ENCODE measurements around the gene TOMM40L.

The TOMM40L gene

DNA sequence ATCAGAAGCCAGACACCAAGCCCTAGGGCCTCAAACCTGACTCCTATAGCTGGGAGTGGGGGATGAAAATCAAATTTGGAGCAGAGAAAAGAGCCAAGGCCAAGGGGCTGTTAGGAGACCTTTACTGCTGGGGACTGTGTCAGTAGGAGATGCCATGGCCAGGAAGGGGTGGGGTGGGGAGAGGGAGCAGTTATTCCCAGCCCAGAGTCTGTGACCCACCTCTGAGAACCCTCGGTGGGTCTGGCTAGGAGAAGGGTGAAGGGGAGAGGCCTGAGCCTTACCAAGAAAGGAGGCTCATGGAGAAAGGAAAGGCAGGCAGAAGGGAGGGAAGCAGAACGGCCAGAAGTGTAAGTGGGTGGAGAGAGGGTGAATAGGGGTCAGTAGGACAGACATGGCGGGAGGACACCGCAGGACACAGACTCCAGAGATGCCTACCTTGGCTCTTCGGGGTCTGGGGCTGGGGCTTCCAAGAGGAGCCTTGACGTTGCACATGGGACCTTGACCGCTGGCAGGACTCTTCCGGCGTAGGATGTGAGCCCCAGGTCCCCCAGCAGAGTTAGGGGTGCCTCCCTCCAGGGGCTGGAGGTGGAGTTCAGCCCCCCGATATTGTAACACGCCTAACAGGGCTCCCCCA is 28.2 kb upstream of the TOMM40L start:
- DNase-seq (ENCODE audit: low spot score), result no peak

DNA sequence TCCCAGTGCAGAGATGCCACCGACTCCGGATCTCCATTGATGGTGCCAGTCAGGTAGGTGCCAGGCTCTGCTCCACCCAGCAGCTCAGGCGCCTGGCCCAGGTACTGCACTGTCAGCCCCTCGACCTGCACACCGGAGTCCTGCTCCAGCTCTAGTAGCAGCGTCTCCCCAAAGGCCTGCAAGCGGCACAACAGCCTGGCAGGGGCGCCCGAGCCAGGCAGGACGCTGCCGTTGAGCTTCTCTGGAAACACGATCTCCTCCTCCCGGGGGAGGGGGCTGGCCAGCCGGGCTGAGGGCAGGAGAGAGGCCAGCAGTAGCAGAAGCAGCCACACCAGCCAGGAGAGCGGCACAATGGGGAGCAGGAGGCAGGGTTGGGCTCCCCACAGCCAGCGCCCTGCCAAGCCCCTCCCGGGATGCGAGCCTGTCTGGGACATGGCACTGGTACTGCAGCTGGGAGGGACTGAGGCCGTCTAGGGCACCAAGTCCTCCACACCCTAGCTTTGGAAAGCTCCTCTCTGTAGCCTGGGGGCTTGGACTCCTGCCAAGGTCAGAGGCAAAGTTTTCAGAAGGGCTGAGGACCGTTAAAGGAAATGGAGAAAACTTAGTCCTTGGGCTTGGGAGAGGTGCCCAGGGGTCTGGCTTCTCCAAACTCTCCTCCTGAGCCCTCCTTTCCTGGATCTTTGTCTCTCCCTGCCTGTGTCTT is 27.5 kb upstream of the TOMM40L start:
- DNase-seq (ENCODE audit: low spot score), result peak; percentile 47

DNA sequence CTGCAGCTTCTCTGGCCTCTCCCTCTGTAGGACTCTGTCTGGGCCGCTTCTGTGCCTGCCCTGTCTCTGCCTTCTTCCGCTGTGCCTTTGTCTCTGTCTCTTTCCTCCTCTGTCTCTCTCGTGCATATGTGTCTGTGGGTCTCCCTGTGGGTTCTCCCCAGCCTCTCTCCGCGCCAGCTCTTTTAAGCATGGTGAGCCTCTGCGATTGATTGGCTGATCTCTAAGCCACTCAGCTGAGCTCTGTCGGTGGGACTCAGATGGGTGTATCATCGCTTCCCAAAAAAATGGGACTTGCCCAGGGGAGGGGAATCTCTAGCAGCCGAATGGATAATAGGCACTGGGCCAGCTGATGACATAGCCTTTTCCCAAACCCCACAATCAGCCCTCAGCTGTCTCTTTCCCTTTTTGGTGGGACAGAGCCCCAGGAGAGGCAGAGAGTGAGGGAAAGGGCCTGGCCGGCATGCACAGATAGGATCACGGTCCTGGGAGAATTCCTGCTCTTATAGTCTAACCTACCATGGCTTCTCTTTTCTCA is 26.9 kb upstream of the TOMM40L start, which contains the start of gene ADAMTS4:
Gene ADAMTS4, minus strand, starts transcription at position 158 of the 535 bp plus-strand sequence. CDS start 427 bp downstream, outside the sequence.
- peak; percentile 96 for DNase-seq (ENCODE audit: low spot score)

DNA sequence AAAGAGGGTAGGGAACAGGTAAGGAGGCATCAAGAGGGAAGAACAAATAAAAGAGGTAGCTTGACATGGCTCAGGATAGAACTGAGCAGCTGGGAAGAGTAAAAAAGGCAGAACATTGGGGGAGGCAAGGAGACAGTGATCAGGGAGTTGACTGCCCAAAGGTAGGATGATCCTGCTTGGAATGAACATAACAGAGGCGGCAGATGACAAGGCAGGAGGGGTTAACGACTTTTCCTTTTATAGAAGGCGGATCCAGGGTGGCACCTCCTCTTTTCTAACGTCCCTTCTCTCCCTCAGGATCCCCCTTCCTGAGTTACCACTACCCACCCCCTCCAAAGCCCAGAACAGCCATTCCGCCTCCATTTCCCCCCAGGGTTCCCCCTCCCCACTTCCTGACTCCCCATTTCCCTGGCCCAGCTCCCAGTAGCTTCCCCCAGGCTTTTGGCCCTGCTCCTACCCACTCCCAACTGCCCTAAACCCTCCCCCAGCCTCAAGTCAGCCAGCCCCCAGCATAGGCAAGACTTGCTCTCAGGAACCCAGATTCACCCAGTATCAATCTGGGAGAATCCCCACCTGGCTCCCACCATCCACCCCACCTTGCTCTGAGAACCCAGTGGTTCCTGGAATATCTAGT is 26.2 kb upstream of the TOMM40L start:
- DNase-seq (ENCODE audit: low spot score), result no peak

DNA sequence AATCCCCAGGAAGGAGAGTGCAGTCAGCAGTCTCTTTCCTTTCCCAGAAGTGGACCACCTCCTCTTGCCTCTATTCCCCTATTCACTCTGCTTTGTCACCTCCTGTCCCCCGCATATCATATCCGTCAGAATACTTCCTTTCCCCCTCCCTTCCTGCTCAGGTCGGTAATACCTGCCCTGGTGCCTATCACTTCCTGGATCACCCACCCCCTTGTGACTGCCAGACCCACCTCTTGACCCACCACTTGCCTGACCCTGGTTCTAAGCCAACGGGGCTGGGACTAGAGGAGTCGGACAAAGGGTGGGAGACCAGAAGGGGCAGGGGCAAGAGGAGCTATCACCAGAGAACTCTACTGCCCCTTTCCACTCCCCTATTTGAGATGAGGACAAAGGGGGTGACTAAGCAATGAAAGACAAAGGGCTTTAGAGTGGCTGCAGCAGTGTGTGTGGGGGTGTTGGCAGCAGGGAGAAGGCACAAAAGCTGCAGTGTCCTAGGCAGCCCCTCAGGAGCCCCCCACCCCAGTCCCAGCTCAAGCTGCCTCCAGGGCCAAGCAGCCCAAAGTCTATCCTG is 25.4 kb upstream of the TOMM40L start:
- DNase-seq (ENCODE audit: low spot score), result no peak

DNA sequence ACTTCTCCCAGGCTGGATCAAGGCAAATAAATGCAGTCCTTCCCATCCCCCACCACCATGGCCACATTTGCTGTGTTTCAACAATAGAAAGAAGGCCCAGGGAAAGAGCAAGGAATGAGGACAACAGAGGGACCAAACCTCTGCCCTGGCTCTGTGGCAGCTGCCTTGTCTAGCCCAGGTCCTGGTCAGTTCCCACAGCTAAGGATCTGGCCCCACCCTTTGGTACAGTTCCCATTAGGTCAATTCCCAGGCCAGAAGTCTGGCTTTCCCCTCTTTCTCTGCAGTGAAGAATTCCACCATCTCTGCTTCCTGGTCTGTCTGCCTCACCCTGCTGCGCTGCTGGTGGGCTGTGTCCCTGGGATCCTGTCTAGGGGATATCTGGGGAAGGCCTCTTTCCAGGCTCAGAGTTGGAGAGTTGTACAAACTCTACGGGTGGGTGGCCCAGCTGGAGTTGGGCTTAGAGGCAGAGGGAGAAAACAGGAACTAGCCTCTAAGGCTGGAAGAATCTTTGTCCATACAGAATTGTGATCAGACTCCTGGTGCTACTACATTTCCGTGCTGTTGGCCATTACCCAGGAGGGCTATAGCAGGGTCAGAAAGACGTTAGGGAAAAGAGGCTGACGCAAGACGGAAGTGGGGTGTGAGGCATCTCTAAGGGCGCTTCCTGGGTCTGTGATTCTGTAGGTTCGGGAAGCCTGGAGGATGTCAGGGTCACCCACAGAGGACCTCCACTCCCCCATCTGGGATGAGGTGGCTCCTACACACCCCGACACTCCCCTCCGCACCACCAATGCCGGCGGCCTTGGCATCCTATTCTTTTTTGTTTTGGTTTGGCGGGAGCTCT is 24.6 kb upstream of the TOMM40L start:
- DNase-seq (ENCODE audit: low spot score), result peak; percentile 64

DNA sequence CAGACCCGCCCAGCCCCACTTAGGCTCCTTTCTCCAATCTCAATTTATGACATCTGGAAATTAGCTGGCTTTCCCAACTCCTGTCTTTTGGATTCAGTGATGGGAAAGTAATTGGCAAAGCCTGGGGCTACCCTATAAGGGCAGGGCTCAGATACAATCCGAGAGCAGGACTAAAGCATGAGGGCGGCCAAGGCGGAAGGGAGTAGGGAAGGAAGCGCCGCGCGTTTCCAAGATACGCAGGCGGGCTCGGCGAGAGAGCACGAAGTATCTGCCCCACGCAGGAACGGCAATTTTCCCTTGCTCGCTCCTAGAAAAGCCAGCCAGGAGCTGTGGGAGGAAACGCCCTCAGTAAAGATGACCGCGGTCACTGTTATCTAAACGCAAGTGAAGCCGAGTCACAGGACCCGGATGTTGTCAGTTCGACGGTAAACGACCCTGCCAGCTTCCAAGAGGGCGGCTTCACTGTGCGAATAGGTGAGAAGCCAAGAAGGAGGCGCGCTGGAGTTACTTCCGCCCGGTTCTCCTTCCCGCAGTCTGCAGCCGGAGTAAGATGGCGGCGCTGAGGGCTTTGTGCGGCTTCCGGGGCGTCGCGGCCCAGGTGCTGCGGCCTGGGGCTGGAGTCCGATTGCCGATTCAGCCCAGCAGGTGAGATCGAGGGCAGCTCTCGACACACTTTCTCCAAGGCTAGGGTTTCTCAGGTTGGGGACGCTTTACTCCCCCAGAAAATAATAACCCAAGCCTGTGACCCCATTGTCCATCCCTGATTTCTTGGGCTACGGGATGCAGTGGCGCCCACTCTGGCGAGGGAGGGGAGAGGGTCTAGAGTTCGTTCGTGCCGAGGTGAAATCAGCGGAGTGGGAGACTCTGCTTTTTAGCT is 23.8 kb upstream of the TOMM40L start, which contains the start of gene NDUFS2:
Gene NDUFS2, plus strand, starts transcription at position 532 of the 877 bp plus-strand sequence. Its CDS starts 19 bp downstream, at position 551.
- peak; percentile 87 for DNase-seq (ENCODE audit: low spot score)

DNA sequence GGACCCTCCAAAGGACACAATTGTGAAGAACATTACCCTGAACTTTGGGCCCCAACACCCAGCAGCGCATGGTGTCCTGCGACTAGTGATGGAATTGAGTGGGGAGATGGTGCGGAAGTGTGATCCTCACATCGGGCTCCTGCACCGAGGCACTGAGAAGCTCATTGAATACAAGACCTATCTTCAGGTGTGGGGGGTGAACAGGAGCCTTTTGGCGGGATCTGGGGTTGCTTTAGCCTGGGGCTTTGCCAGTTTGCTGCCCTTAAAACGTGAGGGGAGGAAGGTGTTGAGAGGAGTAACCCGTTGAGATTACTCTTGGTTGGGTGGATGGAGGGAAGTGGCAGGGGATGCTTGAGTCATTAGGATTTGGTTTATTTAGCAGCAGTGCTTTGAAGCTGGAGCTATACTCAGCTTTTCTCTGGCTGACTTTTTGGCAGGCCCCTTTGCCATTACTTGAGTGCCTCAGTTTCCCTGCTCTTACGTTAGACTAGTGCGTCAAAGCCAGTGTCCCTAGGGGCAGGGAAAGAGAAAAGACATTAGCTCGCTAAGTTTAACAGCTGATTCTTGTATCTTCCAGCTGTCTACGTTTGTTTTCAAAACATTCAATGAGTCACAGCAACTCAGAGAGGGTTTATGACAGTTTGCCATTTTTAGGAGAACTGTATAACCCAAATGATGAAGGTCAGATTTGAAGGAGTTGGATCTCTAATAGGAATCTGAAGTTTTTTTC is 19.3 kb upstream of the TOMM40L start:
- peak; percentile 61 for DNase-seq (ENCODE audit: low spot score)

DNA sequence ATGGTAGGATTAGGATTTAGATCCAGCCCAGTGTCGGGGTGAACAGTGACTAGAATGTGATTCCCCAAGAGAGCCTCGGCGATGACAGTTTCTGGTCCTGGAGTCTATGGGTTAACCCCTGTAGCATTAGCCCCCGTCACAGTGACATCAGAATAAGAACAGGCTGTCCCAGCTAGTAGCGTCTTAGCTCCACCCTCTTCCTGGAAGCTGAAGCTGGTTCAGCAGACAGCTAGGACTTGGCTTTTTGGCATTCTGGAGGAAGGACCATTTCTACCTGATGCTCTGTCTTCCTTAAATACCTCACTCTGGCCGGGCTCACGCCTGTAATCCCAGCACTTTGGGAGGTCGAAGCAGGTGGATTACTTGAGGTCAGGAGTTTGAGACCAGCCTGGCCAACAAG is 18.7 kb upstream of the TOMM40L start:
- DNase-seq (ENCODE audit: low spot score), result peak; percentile 75

DNA sequence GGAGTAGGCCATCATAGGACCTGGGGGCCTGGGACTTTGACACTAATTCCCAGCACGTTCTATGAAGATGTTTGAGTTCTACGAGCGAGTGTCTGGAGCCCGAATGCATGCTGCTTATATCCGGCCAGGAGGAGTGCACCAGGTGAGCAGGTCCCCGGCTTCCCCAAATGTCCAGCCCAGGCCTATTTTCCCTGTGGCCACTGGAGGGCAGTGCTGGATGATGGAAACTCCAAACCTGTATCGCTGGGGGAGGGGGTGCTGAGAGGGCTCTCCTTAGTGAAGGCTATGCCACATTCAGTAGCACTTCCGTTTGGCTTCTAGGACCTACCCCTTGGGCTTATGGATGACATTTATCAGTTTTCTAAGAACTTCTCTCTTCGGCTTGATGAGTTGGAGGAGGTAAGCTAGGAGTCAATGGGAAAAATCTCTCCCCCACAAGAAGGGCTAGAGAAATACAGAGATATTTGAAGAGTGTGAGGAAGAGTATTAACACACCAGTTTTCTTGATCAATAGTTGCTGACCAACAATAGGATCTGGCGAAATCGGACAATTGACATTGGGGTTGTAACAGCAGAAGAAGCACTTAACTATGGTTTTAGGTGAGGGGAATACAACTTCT is 16.0 kb upstream of the TOMM40L start:
- DNase-seq (ENCODE audit: low spot score), result peak; percentile 71

DNA sequence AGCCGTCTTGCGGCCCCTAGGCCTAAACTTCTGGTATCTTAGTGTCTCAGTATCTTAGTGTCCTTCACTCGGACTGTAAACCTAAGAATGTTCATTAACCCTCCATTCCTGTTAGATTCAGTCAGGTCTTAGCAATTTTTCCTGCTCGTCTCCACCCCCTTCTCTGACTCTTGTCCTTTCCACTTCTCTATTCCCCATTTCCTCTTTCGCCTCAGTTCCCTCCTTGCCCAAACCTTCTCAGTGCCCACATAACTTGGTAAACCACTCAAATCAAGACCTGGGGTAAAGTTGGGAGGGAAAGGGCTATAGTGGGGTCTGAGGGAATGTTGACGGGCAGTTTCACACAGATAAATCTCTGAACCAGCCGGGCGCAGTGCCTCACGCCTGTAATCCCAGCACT is 11.5 kb upstream of the TOMM40L start:
- DNase-seq (ENCODE audit: low spot score), result no peak

DNA sequence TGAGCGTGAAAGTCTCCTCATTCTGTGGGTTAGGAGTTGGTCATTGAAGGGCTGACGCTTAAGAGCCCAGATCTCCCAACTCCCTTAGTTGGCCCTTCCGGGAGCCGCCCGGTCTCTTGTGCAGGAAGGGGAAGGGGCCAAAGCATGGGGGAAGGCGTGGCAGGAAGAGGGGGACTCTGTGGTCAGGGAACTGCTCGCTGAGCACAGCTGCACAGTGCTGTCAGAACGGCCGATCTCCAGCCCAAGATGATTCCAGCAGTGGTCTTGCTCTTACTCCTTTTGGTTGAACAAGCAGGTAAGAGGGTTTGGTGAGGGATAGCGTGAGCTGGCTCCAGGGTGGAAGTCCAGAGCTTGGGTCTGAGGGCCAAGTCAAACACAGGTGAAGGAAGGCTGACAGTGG is 10.8 kb upstream of the TOMM40L start, which contains the start of gene FCER1G:
Gene FCER1G, plus strand, starts transcription at position 220 of the 400 bp plus-strand sequence. Its CDS starts 27 bp downstream, at position 247.
- DNase-seq (ENCODE audit: low spot score), result no peak

DNA sequence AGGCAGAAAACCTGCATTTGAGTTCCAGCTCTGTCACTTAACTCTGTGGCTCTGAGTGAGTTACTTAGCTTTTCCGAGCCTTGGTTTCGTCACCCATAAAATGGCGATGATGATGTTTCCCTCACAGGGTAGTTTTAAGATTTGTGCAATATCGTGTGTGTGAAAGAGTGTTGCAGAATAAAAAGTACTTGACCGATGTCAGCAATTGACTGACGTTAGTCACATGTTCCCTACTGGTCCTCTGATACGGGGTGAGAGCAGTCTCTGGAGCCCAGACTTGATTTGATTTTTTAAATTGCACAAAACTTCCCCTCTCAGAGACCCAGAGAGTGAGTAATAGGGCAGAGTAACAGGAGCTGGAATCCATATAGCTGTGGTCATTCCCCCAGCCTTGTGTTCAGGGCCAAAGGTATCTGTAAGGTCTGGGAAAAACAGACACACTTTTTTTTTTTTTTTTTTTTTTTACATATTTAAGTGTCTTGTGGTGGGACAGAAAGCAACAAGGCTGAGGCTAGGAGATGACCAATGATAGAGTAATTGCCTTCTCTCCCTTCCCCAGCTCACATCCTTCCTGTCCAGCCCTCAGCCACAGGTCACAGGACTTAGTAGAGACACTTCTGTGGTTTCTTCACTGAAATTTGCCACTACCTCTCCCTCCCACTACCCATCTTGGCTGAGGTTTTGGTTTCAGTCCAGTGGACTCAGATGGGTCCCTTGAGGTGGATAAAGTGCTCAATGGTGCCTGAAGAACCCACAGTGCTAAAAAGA is 8.7 kb upstream of the TOMM40L start:
- peak; percentile 47 for DNase-seq (ENCODE audit: low spot score)

DNA sequence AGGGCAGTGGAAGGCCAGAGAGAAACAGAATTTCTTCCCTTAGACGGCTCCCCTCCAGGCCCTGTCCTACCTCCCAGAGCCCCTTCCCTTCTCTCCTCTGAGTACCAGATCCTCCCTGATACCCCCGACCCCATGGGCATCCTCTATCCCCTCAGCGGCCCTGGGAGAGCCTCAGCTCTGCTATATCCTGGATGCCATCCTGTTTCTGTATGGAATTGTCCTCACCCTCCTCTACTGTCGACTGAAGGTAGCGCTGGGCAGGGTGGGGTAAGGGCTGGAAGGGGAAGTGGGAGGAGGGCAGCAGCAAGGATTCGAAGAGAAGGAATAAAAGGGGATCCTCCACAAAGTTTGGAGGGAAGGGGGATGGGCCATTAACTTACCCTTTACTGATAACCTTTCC is 8.0 kb upstream of the TOMM40L start:
- DNase-seq (ENCODE audit: low spot score), result no peak

DNA sequence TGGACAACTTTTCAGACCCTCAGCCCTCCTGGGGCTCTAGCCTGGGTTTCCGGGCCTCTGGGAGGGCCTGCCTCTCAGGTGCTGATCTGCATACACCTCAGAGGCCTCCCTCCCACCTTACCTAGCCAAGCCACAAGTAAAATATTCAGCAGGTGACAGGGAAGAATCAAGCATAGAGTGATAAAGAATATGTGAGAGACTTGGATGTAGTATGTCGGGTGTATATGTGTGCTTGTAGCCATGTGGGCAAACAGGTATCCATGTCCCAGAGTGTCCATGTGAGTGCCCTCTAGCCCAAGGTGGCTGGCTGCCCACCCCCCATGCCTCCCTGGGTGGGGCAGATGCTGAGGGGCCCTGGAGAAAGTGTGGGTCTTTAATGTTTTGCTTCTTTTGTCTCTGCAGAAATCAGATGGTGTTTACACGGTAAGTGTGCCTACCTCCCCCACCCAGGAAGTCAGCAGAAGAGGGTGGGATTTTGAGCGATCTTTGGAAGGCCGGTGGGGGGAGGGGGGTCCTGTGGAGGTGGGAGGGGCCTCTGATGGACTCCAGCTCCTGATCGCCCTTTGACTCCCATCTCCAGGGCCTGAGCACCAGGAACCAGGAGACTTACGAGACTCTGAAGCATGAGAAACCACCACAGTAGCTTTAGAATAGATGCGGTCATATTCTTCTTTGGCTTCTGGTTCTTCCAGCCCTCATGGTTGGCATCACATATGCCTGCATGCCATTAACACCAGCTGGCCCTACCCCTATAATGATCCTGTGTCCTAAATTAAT is 7.4 kb upstream of the TOMM40L start:
- DNase-seq (ENCODE audit: low spot score), result no peak

DNA sequence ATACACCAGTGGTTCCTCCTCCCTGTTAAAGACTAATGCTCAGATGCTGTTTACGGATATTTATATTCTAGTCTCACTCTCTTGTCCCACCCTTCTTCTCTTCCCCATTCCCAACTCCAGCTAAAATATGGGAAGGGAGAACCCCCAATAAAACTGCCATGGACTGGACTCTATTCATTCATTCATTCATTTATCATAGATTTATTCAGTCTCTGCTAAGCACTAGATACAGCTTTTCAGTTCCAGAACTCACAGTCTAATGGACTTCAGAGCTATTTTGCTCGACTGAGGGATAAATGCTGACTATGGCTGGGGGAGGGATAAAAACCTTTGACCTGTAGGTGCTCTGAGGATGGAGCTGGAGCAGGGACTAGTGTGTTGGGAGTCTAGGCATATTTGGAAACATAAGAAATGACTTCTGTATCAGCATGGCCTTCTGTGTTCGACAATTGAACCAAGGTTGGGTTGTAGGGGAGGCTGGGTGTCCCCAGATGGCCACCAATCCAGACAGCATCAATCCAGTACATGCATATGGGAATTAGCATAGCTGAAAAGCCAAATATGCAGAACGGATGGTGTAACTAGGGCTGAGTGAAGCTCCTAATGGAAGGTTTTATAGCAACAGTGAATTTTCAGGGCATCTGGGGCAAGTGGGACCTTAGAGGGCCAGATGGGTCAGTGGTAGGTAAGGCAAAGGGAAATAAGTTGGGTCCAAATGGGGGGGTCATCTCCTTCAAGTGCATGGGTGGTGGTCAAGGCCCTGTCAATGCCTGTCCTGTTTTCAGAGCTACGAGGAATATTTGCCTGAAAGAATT is 6.6 kb upstream of the TOMM40L start:
- DNase-seq (ENCODE audit: low spot score), result no peak

DNA sequence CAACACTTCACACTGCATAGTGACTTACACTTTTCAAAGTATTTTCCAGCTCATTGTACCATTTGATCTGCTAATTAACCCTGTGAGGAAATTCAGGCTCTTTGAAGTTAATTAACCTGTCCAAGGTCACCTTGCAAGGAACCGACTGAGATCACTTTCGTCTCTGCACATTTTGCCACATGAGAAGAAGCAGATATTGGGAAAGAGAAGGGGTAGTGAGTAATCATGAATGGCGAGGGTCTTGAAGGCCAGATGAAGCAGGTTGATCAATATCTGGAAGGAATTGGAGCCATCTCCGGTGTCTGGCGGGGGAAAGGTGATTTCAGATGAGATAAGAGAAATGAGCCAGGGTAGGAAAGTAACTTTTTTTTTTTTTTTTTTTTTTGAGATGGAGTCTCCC is 5.9 kb upstream of the TOMM40L start:
- no peak for DNase-seq (ENCODE audit: low spot score)
